GM06990 (cell line): ENCODE measurements around the gene TRMT44.

Experiments
- DNase-seq: peaks from one replicate; pipeline ENCODE4 v3.0.0-alpha.2; 2011; ENCODE audit not compliant: insufficient read length; ENCODE audit errors: extremely low read depth
- H3K27me3 ChIP-seq: replicated peaks from 2 replicates; pipeline ENCODE4 v1.6.0; 2011; ENCODE audit warnings: low read length; ENCODE audit not compliant: control insufficient read depth, insufficient read depth
- H3K36me3 ChIP-seq: 2 replicates; pipeline ENCODE4 v1.5.1; 2011; ENCODE audit warnings: low read length; ENCODE audit not compliant: control insufficient read depth, insufficient read depth
- H3K4me3 ChIP-seq: replicated peaks from 2 replicates; pipeline ENCODE4 v1.5.1; 2011; ENCODE audit warnings: low read depth, mild to moderate bottlenecking, control low read depth, low read length
- TF ChIP-seq, protein P1 (sequence below): IDR thresholded peaks from 2 replicates; pipeline ENCODE4 v1.5.1; 2011; ENCODE audit warnings: low read length, control low read depth, mild to moderate bottlenecking, inconsistent platforms; ENCODE audit not compliant: insufficient read depth, poor library complexity, severe bottlenecking

The TRMT44 gene

DNA sequence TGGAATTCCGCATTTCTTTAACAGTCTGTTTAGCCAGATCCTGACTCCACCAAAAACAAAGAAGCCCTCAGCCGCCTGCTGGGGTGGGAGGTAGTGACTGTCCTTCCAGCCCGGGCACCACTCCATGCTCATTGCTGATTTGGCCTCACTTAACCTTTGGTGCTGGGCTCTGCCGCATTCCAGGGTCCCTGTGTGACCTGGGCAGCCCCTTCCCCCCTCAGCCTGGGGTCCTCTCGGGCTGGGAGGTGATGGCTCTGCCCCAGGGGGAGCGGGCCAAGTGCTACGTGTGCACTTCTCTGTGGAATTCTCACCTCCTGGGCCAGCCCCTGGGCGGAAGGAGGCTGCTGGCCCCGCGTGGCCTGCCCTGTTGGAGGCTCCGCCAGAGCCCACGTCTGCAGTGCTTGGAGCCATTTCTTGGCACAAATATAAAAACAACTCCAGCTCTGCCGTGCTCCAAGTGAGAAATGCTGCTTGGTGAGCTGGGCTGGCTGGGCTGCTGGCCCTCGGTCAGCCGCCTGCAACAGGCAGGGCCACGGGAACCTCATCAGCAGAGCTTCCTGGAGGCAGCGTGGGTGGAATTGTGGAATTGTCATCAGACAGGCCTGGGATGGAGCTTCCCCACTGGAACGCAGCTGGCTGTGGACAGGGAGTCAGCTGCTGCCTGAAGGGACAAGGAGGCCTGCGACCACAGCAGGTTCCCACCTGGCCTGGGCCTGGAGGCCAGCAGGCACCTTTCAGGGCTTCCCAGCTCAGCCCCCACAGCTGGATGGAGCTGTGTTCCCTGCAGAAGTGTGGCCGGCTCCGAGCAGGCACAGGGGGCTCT, 66.0 kb downstream of the TRMT44 start:
- no peak overlapping the region for H3K4me3 ChIP-seq
- no peaks in the 10 kb centered on the region for H3K36me3 ChIP-seq
- no peaks in the 10 kb centered on the region; the same call in 1 of the 2 replicates for H3K27me3 ChIP-seq
- TF ChIP-seq, protein P1, sequence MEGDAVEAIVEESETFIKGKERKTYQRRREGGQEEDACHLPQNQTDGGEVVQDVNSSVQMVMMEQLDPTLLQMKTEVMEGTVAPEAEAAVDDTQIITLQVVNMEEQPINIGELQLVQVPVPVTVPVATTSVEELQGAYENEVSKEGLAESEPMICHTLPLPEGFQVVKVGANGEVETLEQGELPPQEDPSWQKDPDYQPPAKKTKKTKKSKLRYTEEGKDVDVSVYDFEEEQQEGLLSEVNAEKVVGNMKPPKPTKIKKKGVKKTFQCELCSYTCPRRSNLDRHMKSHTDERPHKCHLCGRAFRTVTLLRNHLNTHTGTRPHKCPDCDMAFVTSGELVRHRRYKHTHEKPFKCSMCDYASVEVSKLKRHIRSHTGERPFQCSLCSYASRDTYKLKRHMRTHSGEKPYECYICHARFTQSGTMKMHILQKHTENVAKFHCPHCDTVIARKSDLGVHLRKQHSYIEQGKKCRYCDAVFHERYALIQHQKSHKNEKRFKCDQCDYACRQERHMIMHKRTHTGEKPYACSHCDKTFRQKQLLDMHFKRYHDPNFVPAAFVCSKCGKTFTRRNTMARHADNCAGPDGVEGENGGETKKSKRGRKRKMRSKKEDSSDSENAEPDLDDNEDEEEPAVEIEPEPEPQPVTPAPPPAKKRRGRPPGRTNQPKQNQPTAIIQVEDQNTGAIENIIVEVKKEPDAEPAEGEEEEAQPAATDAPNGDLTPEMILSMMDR: no peak
- no peak for DNase-seq

DNA sequence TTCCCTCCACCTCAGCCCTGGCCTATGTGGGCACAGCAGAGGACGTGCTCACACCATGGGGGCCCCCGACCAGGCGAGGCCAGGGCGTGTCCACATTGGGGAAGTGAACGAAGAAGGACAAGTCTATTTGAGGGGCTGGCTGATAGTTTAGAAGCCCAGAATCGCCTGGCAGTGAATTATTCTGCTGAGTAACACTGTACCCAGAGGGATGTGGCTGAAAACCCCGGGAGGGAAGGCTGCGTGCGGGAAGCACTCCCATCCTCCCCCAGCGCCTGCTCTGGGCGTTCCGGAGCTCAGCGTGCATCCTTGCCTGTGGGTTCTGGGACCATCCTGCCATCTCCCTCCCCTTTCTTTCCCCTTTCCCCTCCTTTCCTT, 66.6 kb downstream of the TRMT44 start:
- DNase-seq: no peak
- Histone ChIP-seq H3K27me3 (no peaks in the 10 kb centered on the region; the same call in 1 of the 2 replicates), H3K36me3 (no peaks in the 10 kb centered on the region), H3K4me3 (no peak overlapping the region)
- TF ChIP-seq, protein P1: no peak

DNA sequence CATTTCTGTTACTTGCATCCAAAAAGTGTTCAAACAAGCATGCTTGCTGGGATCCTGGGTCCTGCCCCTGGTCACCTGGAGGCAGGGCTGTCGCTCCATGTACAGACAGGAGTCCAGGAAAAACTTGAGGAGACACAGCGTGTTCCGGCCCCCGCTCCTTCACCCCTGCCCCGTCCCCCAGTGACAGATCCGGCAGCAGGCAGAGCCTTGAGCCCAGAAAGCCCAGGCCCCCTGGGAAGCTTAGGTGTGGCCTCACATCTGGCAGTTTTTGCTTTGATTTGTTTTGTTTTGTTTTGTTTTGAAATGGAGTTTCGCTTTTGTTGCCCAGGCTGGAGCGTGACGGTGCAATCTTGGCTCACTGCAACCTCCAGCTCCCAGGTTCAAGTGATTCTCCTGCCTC, 67.0 kb downstream of the TRMT44 start:
- no peak for DNase-seq
- H3K36me3 ChIP-seq: no peaks in the 10 kb centered on the region
- H3K4me3 ChIP-seq: no peak overlapping the region
- TF ChIP-seq, protein P1: no peak
- H3K27me3 ChIP-seq: no peaks in the 10 kb centered on the region; the same call in 1 of the 2 replicates

DNA sequence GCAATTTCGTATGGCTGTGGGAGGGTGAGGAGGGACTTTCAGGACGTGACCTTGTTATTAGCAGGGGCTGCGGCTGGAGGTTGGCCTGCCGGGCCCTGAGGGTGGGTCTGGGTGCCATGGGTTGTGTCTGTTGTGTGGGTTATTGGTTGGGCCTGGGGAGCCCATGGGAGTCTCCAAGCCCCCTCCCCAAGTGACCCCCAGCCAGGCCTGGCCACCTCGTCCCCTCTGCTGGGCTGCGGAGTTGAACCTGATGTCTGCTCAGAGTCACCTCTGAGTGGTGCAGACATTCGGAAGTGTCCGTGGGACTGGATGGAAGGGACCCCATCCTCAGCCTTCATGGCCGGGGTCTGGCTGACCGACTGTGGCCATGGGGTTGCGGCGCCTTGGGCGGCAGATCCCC, 67.7 kb downstream of the TRMT44 start:
- no peak for DNase-seq
- Histone ChIP-seq H3K27me3 (no peaks in the 10 kb centered on the region; the same call in 1 of the 2 replicates), H3K36me3 (no peaks in the 10 kb centered on the region), H3K4me3 (no peak overlapping the region)
- TF ChIP-seq, protein P1: no peak

DNA sequence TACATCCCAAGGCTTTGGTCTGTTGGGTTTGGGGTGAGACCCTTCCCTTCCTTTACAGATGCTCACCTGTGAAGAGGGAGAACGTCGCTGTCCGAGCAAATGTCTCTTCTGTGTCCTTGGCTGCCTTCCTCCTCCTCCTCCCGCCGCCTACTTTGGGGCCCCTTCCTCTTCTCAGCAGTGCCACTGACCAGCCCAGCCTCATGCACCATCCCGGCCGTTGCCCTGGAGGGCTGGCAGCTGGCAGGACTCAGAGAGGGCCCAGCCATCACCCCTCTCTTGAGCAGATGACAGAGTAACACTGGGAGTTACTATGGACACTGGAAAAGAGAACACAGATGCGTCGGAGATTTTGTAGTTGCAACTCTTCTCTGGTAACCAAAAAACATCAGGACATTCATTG, 68.2 kb downstream of the TRMT44 start:
- Histone ChIP-seq H3K27me3 (no peaks in the 10 kb centered on the region; the same call in 1 of the 2 replicates), H3K36me3 (no peaks in the 10 kb centered on the region), H3K4me3 (no peak overlapping the region)
- TF ChIP-seq, protein P1: no peak
- no peak for DNase-seq
